A549 treated with ZK216348 at 1 μM for 4 hours (cell line): Measurements from ENCODE around the gene OR2A7. TPM values are rescaled to one million over a fixed set of nuclear protein-coding genes. Genes with fewer than 3 reads are reported as not detected.

Experiments used
- total RNA-seq: library from RNA; stranded (reverse); fragments of 200-300 nt; extraction: Qiagen RNA extraction; gene quantifications from 5 replicates; pipeline ENCODE4 v1.2.3, GENCODE V29; 2022; ENCODE audit warnings: low read depth

OR2A7 gene
- not detected in 5 replicates for total RNA-seq

GRCh38 chr7:144264692-144265091 is at the start of gene OR2A7:
Gene OR2A7, minus strand, starts transcription at chr7:144264792. Its CDS starts 5,164 bp downstream, at chr7:144259628.

GRCh38 chr7:144311872-144312469 is 47.4 kb upstream of the OR2A7 start, which contains the start of gene OR2A1:
Gene OR2A1, plus strand, starts transcription at chr7:144312419. Its CDS starts 5,706 bp downstream, at chr7:144318125.

GRCh38 chr7:144269188-144269587 is 4.6 kb upstream of the OR2A7 start, which contains the start of gene CTAGE8:
Gene CTAGE8, minus strand, starts transcription at chr7:144269288. Its CDS starts 38 bp downstream, at chr7:144269250.

GRCh38 chr7:144239365-144239764 is 25.2 kb downstream of the OR2A7 start, which contains the start of gene OR2A42:
Gene OR2A42, minus strand, starts transcription at chr7:144239605. Its CDS starts 6,762 bp downstream, at chr7:144232843.

Other genes starting within 250 kb of the OR2A7 start
- gene OR2A5, start 215.8 kb downstream of the OR2A7 start, total RNA-seq: not detected in 5 replicates
- not detected in 5 replicates for gene OR2A25, start 195.0 kb downstream of the OR2A7 start, total RNA-seq
- gene OR2A12, start 178.5 kb downstream of the OR2A7 start, total RNA-seq: not detected in 5 replicates
- not detected in 5 replicates for gene OR2A2, start 155.2 kb downstream of the OR2A7 start, total RNA-seq
- gene OR2A14, start 141.6 kb downstream of the OR2A7 start, total RNA-seq: not detected in 5 replicates
- gene CTAGE4, start 81.3 kb downstream of the OR2A7 start, total RNA-seq: not detected in 5 replicates
- gene ARHGEF35, start 69.0 kb downstream of the OR2A7 start, total RNA-seq: 0.15 to 0.51 TPM (median 0.33 TPM) in 5 replicates
- not detected in 5 replicates for gene OR2A42, start 25.2 kb downstream of the OR2A7 start, total RNA-seq
- gene CTAGE8, start 4.5 kb upstream of the OR2A7 start, total RNA-seq: not detected in 5 replicates
- gene OR2A1, start 47.6 kb upstream of the OR2A7 start, total RNA-seq: not detected in 5 replicates
- gene ARHGEF5, start 90.6 kb upstream of the OR2A7 start, total RNA-seq: 1.6 to 2.7 TPM (median 2.5 TPM) in 5 replicates
- not detected in 5 replicates for gene NOBOX, start 138.9 kb upstream of the OR2A7 start, total RNA-seq